ENCODE data around the gene ISG20L2. TPM values are rescaled to one million over a fixed set of nuclear protein-coding genes. Genes with fewer than 3 reads are reported as not detected.

The ISG20L2 gene
- total and polyA plus RNA-seq, 3 donors from 2014 or later: 60.9 to 223 (median 150) TPM

DNA sequence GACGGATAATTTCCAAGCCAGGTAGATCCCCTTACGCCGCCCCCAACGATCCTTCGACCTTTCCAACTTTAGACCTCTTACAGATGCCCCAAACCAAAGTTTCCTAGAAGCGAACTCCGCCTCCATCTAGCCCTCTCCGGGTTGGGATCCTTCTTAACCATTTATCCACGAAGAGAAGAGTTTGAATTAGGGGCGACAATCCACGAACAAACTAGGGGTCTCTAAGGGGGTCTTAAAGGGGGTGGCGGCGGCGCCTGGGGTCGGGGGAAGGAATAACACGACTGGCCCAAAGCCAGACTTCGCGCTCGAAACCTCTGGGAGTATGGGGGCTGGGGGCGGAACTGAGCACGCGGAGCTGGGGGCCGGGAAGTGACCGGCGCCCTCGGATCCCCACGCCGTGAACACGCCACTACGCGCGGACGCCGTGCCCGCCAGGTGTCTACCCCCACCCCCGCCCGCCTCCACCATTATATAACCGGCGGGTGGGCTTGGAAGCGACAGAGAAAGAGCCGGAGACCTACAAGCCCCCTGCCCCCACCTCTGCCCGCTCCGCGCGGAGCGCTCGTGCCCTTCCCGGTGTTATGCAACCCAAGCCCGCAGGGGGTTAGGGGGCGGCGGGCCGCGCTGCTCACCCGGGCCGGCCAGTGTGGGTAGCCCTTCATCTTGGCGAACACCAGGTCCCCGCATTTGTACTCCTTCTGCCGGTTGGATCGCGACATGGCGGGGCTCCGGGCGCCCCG is 22.3 kb upstream of the ISG20L2 start:
- intact Hi-C loops (cut with DNase I; ENCODE audit: low total_unique reads): no loop called here
- peak overlapping the region; percentile 78 to 99 for H3K4me3 ChIP-seq
- TF ChIP-seq, protein P1, sequence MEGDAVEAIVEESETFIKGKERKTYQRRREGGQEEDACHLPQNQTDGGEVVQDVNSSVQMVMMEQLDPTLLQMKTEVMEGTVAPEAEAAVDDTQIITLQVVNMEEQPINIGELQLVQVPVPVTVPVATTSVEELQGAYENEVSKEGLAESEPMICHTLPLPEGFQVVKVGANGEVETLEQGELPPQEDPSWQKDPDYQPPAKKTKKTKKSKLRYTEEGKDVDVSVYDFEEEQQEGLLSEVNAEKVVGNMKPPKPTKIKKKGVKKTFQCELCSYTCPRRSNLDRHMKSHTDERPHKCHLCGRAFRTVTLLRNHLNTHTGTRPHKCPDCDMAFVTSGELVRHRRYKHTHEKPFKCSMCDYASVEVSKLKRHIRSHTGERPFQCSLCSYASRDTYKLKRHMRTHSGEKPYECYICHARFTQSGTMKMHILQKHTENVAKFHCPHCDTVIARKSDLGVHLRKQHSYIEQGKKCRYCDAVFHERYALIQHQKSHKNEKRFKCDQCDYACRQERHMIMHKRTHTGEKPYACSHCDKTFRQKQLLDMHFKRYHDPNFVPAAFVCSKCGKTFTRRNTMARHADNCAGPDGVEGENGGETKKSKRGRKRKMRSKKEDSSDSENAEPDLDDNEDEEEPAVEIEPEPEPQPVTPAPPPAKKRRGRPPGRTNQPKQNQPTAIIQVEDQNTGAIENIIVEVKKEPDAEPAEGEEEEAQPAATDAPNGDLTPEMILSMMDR (IDR thresholded peaks at IDR 0.05): no peak
- no peak for TF ChIP-seq POLR2A (IDR thresholded peaks at IDR 0.05)
- peak; percentile 54 for DNase-seq
- peaks cover 52% of the 10 kb centered on the region for H3K4me1 ChIP-seq
- no peaks in the 10 kb centered on the region for H3K9me3 ChIP-seq
- WGBS, 2 donors: 0% methylated on average over 14 to 55 of the region's 64 CpGs
- peak overlapping the region; percentile 97 for H3K27ac ChIP-seq
- H3K27me3 ChIP-seq: no peaks in the 10 kb centered on the region
- no peaks in the 10 kb centered on the region for H3K36me3 ChIP-seq (ENCODE audit: low read depth, missing control alignments)

DNA sequence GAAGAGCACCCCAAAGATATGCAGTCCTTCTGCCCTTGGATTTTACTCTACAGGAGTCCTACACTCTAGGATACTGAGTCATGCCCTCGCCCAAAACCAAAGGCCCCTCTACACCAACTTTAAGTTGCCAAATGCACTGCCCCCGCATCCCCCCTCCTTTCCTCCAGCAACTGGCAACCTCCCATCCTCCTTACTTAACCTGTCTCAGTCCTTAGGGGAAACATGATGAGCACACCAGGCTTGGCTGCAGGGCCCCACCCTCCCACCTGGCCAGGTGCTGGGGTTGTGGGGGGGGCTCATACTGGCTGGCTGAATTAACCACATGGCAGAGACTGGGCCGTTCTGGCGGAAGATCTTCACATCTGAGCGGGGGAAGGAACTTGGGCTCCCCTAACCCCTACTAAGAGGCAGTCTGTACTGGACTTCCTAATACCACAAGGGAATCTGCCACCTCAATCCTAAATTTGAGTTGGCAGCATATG is 21.7 kb upstream of the ISG20L2 start:
- Histone ChIP-seq H3K9me3 (no peaks in the 10 kb centered on the region), H3K27ac (peak overlapping the region; percentile 97), H3K27me3 (no peaks in the 10 kb centered on the region), H3K36me3 (ENCODE audit: low read depth, missing control alignments) (no peaks in the 10 kb centered on the region), H3K4me1 (peaks cover 56% of the 10 kb centered on the region), H3K4me3 (peak overlapping the region; percentile 78 to 99)
- no peak for DNase-seq
- intact Hi-C loops (cut with DNase I; ENCODE audit: low total_unique reads): no loop called here
- WGBS, 2 donors: 0 to 2% methylated on average over 4 to 5 of the region's 5 CpGs
- TF ChIP-seq, protein P1 (IDR thresholded peaks at IDR 0.05): no peak
- no peak for TF ChIP-seq POLR2A (IDR thresholded peaks at IDR 0.05)

DNA sequence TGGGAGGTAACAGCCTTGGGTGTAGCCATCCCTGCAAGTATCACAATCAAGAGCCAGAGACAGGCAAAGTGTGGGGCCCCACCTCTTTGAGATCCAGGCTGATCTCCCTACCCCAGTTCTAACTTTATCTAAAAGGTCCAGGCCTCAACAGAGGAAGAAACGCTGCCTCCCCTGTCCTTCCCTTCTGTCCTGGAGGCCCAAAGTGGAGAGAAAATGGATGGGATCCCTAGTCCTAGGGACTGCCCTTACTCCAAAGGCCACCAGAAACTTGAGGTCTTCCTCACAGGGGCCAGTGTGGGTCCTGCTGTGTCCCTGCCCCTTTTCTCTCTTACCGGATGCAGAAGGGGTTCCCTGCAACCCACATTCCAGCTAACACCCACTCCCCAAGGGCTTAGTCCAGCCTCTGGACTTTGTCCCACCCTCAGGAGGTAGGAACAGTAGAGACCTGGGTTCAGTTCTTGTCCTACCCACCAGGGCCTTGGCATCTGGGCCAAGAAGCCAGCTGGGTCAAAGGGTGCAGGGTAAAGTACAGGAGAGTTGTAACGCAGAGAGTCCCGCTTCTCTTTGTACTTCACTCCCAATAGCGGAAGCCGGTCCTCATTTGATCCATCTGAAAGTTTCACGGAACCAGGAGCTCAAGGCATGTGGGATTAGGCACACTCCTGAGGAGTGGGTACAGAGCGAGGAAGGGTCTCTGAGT is 21.0 kb upstream of the ISG20L2 start:
- no peak for DNase-seq
- peak overlapping the region; percentile 97 for H3K27ac ChIP-seq
- no peaks in the 10 kb centered on the region for H3K36me3 ChIP-seq (ENCODE audit: low read depth, missing control alignments)
- H3K27me3 ChIP-seq: no peaks in the 10 kb centered on the region
- peaks cover 56% of the 10 kb centered on the region for H3K4me1 ChIP-seq
- H3K9me3 ChIP-seq: no peaks in the 10 kb centered on the region
- TF ChIP-seq, protein P1 (IDR thresholded peaks at IDR 0.05): no peak
- TF ChIP-seq POLR2A (IDR thresholded peaks at IDR 0.05): no peak
- WGBS, 2 donors: 17% methylated on average over 8 of the region's 8 CpGs
- H3K4me3 ChIP-seq: peak overlapping the region in 1 of 2 donors; percentile 99
- intact Hi-C loops (cut with DNase I; ENCODE audit: low total_unique reads): no loop called here

DNA sequence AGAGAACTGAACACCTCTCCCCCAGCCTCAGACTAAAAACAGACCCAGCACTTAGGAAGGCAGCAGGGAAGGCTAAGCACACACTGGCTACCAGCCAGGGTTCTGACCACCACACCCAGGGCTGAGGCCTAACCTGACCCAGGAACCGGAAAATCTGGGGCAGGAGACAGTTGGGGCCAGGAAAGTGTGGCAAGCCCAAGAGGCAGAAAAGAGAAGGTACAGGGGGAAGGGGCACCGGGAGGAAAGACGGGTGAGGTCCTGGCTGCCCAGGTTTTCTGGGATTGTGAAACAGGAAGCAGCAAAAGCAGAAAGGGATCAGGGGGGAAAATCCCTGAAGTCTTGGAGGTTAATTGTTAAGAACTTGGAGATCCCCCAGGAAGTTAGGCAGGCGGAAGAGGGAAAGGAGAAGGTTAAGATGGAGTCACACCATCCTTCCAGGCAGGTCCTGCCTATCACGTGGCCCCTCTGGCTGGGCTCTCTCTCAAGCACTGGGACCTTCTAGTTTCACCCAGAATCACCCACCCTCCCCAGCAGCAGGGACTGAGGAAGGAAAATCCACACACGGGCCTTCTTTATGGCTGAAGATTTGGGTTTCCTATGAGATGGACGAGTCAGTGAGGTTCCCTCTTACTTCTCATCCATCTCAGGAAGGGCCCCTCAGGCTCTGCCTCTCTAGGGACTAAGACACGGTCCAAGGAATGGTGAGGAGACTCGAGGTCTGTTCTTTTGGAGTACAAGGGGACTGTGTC is 20.3 kb upstream of the ISG20L2 start:
- intact Hi-C loops (cut with DNase I; ENCODE audit: low total_unique reads): no loop called here
- Histone ChIP-seq H3K27me3 (no peaks in the 10 kb centered on the region), H3K27ac (peak overlapping the region; percentile 97), H3K4me3 (peak overlapping the region in 1 of 2 donors; percentile 99), H3K4me1 (peaks cover 56% of the 10 kb centered on the region), H3K36me3 (ENCODE audit: low read depth, missing control alignments) (no peaks in the 10 kb centered on the region), H3K9me3 (no peaks in the 10 kb centered on the region)
- WGBS, 2 donors: 22 to 27% methylated on average over 9 of the region's 9 CpGs
- TF ChIP-seq POLR2A (IDR thresholded peaks at IDR 0.05): no peak
- TF ChIP-seq, protein P1 (IDR thresholded peaks at IDR 0.05): no peak
- DNase-seq: peak; percentile 67
